ENCODE results near the gene CBLC.

CBLC gene

GRCh38 chr19:44732235-44733014 lies 45.3 kb upstream of the CBLC start:
- TF ChIP-seq, protein P1, sequence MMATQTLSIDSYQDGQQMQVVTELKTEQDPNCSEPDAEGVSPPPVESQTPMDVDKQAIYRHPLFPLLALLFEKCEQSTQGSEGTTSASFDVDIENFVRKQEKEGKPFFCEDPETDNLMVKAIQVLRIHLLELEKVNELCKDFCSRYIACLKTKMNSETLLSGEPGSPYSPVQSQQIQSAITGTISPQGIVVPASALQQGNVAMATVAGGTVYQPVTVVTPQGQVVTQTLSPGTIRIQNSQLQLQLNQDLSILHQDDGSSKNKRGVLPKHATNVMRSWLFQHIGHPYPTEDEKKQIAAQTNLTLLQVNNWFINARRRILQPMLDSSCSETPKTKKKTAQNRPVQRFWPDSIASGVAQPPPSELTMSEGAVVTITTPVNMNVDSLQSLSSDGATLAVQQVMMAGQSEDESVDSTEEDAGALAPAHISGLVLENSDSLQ (IDR thresholded peaks at IDR 0.05): no peak
- TF ChIP-seq SP1 (IDR thresholded peaks at IDR 0.05) (no peak), ARNT (IDR thresholded peaks at IDR 0.05) (no peak), SUZ12 (IDR thresholded peaks at IDR 0.05) (no peak), L3MBTL2 (conservative IDR thresholded peaks at IDR 0.05) (no peak), TARDBP (IDR thresholded peaks at IDR 0.05) (no peak), FOXA1 (IDR thresholded peaks at IDR 0.05) (no peak), FOXK2 (IDR thresholded peaks at IDR 0.05) (no peak), FOXM1 (IDR thresholded peaks at IDR 0.05; ENCODE audit: borderline replicate concordance) (no peak), BHLHE40 (IDR thresholded peaks at IDR 0.05; ENCODE audit: borderline replicate concordance) (no peak), LEF1 (IDR thresholded peaks at IDR 0.05; ENCODE audit: borderline replicate concordance) (no peak), CTBP1 (IDR thresholded peaks at IDR 0.05; ENCODE audit: borderline replicate concordance) (no peak), HDGF (IDR thresholded peaks at IDR 0.05; ENCODE audit: borderline replicate concordance) (no peak), ZNF384 (IDR thresholded peaks at IDR 0.05) (no peak), NFRKB (IDR thresholded peaks at IDR 0.05) (no peak), ELF4 (IDR thresholded peaks at IDR 0.05) (no peak)
- ChIA-PET POLR2A (no interaction called here), CTCF (interaction anchor here (1.4 kb wide), 1 partner anchor 9 kb away, joined by 4 read pairs; no protein-coding TSS in a partner anchor)
- no peak for DNase-seq (ENCODE audit: extremely low spot score)

DNA sequence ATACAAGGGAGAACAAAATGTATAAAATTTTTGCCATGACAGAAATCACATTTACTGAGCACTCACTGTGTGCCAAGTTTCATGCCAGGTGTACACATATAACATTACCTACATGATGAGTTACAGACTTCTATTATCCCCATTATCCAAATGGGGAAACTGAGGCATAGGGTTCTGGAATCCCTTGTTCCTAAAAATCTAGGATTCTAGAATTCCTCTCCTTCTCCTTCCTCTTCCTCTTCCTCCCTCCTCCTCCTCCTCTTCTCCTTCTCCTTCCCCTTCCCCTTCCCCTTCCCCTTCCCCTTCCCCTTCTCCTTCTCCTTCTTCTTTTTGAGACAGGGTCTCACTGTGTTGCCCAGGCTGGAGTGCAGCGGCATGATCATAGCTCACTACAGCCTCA lies 43.3 kb upstream of the CBLC start:
- no peak for TF ChIP-seq FOXK2 (IDR thresholded peaks at IDR 0.05)
- TF ChIP-seq L3MBTL2 (conservative IDR thresholded peaks at IDR 0.05): no peak
- TF ChIP-seq SUZ12 (IDR thresholded peaks at IDR 0.05): no peak
- TF ChIP-seq ARNT (IDR thresholded peaks at IDR 0.05): no peak
- TF ChIP-seq SP1 (IDR thresholded peaks at IDR 0.05): no peak
- no peak for TF ChIP-seq NFRKB (IDR thresholded peaks at IDR 0.05)
- TF ChIP-seq BHLHE40 (IDR thresholded peaks at IDR 0.05; ENCODE audit: borderline replicate concordance): no peak
- TF ChIP-seq, protein P1 (IDR thresholded peaks at IDR 0.05): no peak
- no peak for TF ChIP-seq TARDBP (IDR thresholded peaks at IDR 0.05)
- TF ChIP-seq CTBP1 (IDR thresholded peaks at IDR 0.05; ENCODE audit: borderline replicate concordance): no peak
- TF ChIP-seq FOXM1 (IDR thresholded peaks at IDR 0.05; ENCODE audit: borderline replicate concordance): no peak
- no peak for TF ChIP-seq HDGF (IDR thresholded peaks at IDR 0.05; ENCODE audit: borderline replicate concordance)
- no peak for TF ChIP-seq ZNF384 (IDR thresholded peaks at IDR 0.05)
- no peak for TF ChIP-seq FOXA1 (IDR thresholded peaks at IDR 0.05)
- no peak for TF ChIP-seq LEF1 (IDR thresholded peaks at IDR 0.05; ENCODE audit: borderline replicate concordance)
- no peak for DNase-seq (ENCODE audit: extremely low spot score)
- CTCF ChIA-PET: no interaction called here
- POLR2A ChIA-PET: no interaction called here

DNA sequence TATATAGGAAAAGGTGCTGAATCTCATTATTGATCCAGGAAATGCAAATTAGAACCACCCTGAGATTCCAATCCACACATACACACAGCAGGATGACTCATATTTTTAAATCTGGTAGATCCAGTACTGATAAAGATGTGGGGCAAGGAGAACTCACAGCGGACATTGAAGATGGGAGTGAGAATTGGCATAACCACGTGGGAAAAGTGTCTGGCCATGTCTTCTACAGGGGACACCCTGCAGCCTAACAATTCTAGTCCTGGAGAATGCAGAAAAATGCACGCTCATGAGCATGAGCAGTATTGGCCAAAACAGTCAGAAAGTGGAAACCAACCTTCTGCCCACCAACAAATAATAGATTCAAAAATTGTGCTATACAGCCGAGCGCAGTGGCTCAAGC lies 42.7 kb upstream of the CBLC start:
- POLR2A ChIA-PET: no interaction called here
- DNase-seq (ENCODE audit: extremely low spot score): no peak
- TF ChIP-seq NFRKB (IDR thresholded peaks at IDR 0.05) (no peak), FOXA1 (IDR thresholded peaks at IDR 0.05) (no peak), HDGF (IDR thresholded peaks at IDR 0.05; ENCODE audit: borderline replicate concordance) (no peak), SUZ12 (IDR thresholded peaks at IDR 0.05) (no peak), L3MBTL2 (conservative IDR thresholded peaks at IDR 0.05) (no peak), TARDBP (IDR thresholded peaks at IDR 0.05) (no peak), FOXK2 (IDR thresholded peaks at IDR 0.05) (no peak), ARNT (IDR thresholded peaks at IDR 0.05) (no peak), LEF1 (IDR thresholded peaks at IDR 0.05; ENCODE audit: borderline replicate concordance) (no peak), ELF4 (IDR thresholded peaks at IDR 0.05) (no peak), SP1 (IDR thresholded peaks at IDR 0.05) (no peak), ZNF384 (IDR thresholded peaks at IDR 0.05) (no peak), BHLHE40 (IDR thresholded peaks at IDR 0.05; ENCODE audit: borderline replicate concordance) (no peak), CTBP1 (IDR thresholded peaks at IDR 0.05; ENCODE audit: borderline replicate concordance) (no peak), FOXM1 (IDR thresholded peaks at IDR 0.05; ENCODE audit: borderline replicate concordance) (no peak)
- TF ChIP-seq, protein P1 (IDR thresholded peaks at IDR 0.05): no peak
- CTCF ChIA-PET: no interaction called here

- no peak for TF ChIP-seq SUZ12 (IDR thresholded peaks at IDR 0.05)
- no peak for TF ChIP-seq ELF4 (IDR thresholded peaks at IDR 0.05)
- no peak for TF ChIP-seq CTBP1 (IDR thresholded peaks at IDR 0.05; ENCODE audit: borderline replicate concordance)
- no peak for TF ChIP-seq NFRKB (IDR thresholded peaks at IDR 0.05)
- TF ChIP-seq L3MBTL2 (conservative IDR thresholded peaks at IDR 0.05): no peak
- TF ChIP-seq FOXK2 (IDR thresholded peaks at IDR 0.05): no peak
- TF ChIP-seq FOXA1 (IDR thresholded peaks at IDR 0.05): no peak
- TF ChIP-seq TARDBP (IDR thresholded peaks at IDR 0.05): no peak
- ChIA-PET CTCF (interaction anchor here (0.6 kb wide), 1 partner anchor 108 kb away, joined by 5 read pairs; the partner anchor contains the start of gene NECTIN2), POLR2A (no interaction called here)
- no peak for DNase-seq (ENCODE audit: extremely low spot score)
These were observed 40.2 kb upstream of the CBLC start for GRCh38 chr19:44737238-44738071.

GRCh38 chr19:44738136-44738535 lies 39.6 kb upstream of the CBLC start:
- TF ChIP-seq ARNT (IDR thresholded peaks at IDR 0.05): no peak
- no peak for TF ChIP-seq FOXM1 (IDR thresholded peaks at IDR 0.05; ENCODE audit: borderline replicate concordance)
- no peak for TF ChIP-seq SP1 (IDR thresholded peaks at IDR 0.05)
- TF ChIP-seq ZNF384 (IDR thresholded peaks at IDR 0.05): no peak
- TF ChIP-seq FOXA1 (IDR thresholded peaks at IDR 0.05): no peak
- TF ChIP-seq L3MBTL2 (conservative IDR thresholded peaks at IDR 0.05): no peak
- TF ChIP-seq ELF4 (IDR thresholded peaks at IDR 0.05): no peak
- TF ChIP-seq TARDBP (IDR thresholded peaks at IDR 0.05): no peak
- no peak for TF ChIP-seq LEF1 (IDR thresholded peaks at IDR 0.05; ENCODE audit: borderline replicate concordance)
- TF ChIP-seq, protein P1 (IDR thresholded peaks at IDR 0.05): no peak
- TF ChIP-seq FOXK2 (IDR thresholded peaks at IDR 0.05): no peak
- TF ChIP-seq BHLHE40 (IDR thresholded peaks at IDR 0.05; ENCODE audit: borderline replicate concordance): no peak
- TF ChIP-seq CTBP1 (IDR thresholded peaks at IDR 0.05; ENCODE audit: borderline replicate concordance): no peak
- TF ChIP-seq HDGF (IDR thresholded peaks at IDR 0.05; ENCODE audit: borderline replicate concordance): no peak
- no peak for DNase-seq (ENCODE audit: extremely low spot score)
- POLR2A ChIA-PET: no interaction called here
- CTCF ChIA-PET: interaction anchor here (0.6 kb wide), 1 partner anchor 108 kb away, joined by 5 read pairs; the partner anchor contains the start of gene NECTIN2
